ENCODE measurements around the gene FGA.

DNA sequence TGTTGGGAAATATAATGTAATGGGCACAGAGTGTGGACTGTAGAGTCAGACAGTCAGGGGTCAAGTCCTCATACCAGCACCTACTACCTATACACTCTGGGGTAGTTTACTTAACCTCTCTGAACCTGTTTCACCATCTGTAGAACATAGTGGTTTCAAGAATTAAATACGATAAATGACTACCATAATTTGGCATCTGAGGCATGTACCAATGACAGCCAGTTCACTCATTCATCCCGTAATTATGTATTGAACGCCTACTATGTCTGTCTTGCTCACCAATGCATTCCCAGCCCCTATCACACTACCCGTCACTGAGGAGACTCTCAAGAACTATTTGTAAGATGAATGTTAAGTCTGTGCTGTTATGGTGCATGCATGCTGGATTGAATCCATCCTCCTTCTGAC, 29.7 kb downstream of the FGA start:
- TF ChIP-seq JUND (IDR thresholded peaks at IDR 0.05; ENCODE audit: low read length) (no peak), SUZ12 (IDR thresholded peaks at IDR 0.05; ENCODE audit: low read length) (no peak), POLR2A (IDR thresholded peaks at IDR 0.05; ENCODE audit: control extremely low read depth in 1 of 2, low read depth in 2 of 2, low read length in 2 of 2) (no peak)

Data from H1 (cell line).